Activated T-helper 1 cell treated with anti-CD3 and anti-CD28 coated beads, Interleukin-12 subunit alpha, Interleukin-12 subunit beta, Interleukin-2, Interleukin-4 antibody, amounts not matched to agents 30 ng/mL and 10 ng/mL and 1 ng/mL, durations not matched to agents 14 hours and 24 hours and 36 hours (primary cell): Measurements from ENCODE around the gene KDELR3. TPM values are rescaled to one million over a fixed set of nuclear protein-coding genes. Genes with fewer than 3 reads are reported as not detected.

ENCODE experiments used
- DNase-seq: peaks from one replicate; pipeline ENCODE4 v3.0.0; 2021; ENCODE audit warnings: low spot score
- H3K27ac Mint-ChIP-seq: one replicate; pipeline ENCODE4 v1.8.0; 2021; ENCODE audit warnings: mild to moderate bottlenecking, mixed read lengths
- H3K27me3 Mint-ChIP-seq: one replicate; pipeline ENCODE4 v1.8.0; 2022; ENCODE audit warnings: mild to moderate bottlenecking, moderate library complexity, mixed read lengths; ENCODE audit not compliant: insufficient read depth
- H3K36me3 Mint-ChIP-seq: one replicate; pipeline ENCODE4 v1.8.0; 2021; ENCODE audit warnings: low read depth, mixed read lengths
- H3K4me1 Mint-ChIP-seq: one replicate; pipeline ENCODE4 v1.8.0; 2021; ENCODE audit warnings: low read depth, mixed read lengths
- H3K4me3 Mint-ChIP-seq: one replicate; pipeline ENCODE4 v1.8.0; 2021; ENCODE audit warnings: mild to moderate bottlenecking, moderate library complexity, mixed read lengths
- H3K9me3 Mint-ChIP-seq: one replicate; pipeline ENCODE4 v1.8.0; 2021; ENCODE audit warnings: mixed read lengths
- intact Hi-C: fragments of 100-400 bp; cut with micrococcal nuclease; formaldehyde crosslinking; loops from one replicate; pipeline ENCODE4 v1.15.1; 2024
- total RNA-seq: library from RNA; stranded (reverse); gene quantifications from 2 replicates; pipeline ENCODE4 v1.2.3, GENCODE V29; 2022

The KDELR3 gene
- total RNA-seq, 1 donor from 2014 or later, result 1.1 TPM

DNA sequence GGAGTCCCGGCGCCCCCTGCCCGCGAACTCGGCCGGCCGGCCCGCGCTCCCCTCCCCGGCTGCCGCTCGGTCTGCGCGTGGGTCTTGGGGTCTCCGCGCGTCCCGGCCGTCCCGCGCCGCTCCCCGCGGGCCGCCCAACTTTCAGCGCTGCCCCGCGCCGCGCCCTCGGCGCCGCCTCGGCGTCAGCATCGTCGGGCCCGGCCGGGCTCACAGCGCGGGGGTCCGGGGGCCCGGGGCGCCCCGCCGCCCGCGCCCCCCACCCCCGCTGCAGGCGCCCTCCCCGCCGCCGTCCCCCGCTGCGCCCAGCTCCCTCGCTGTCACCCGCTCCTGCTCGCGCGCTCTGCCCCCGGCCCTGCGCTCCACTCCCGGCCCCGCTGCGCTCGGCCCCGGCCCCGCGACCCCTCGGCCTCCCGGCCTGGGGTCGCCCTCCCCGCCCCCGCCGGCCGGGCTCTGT, 12.8 kb upstream of the KDELR3 start, which contains the start of gene KCNJ4:
KCNJ4 (minus strand) TSS at position 124 of the 454 bp plus-strand sequence. CDS start 27,067 bp downstream, outside the sequence.
- Mint-ChIP-seq H3K27ac (peak within 1 kb of the TSS; percentile 40), H3K4me3 (peak within 1 kb of the TSS; percentile 70), H3K4me1 (no peaks in the 10 kb centered on the region), H3K27me3 (peaks cover 68% of the 10 kb centered on the region), H3K36me3 (no peaks in the 10 kb centered on the region), H3K9me3 (no peaks in the 10 kb centered on the region)
- DNase-seq, result no peak
- intact Hi-C loops, result no loop called here

DNA sequence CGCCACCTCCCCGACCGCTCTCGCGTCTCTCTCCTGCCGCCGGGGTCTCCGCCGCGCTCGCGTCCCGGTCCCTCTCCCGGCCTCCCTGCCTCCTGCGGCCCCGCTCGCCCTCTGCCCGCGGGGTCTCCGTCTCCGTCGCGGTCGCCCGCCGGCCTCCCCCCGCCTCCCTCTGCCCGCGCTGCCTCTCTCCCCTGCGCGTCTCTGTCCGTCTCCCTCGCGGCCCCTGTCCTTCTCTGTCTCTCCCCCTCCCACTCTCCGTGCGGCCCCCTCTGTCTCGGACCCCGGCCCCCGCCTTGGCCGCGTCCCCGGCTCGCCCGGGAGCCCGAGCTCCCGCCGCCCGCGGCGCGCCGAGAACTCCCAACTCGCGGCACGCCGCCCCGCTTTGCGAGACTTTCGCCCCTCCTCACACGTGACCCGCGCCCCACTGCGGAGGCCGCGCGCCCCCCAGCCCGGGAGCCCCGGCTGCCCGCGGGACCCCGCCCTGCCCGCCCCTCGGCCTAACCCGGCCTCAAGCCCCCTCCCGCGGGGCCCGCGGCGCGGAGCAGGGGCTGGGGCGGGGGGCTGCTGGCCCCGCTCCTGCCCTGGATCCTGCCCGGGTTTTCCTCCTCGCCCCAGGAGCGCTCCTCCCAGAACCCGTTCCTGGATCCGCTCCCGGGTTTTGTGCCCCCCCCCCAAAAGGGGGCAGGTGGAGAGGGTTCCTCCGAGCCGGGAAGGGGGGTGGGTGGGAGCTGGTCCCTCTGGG, 12.2 kb upstream of the KDELR3 start:
- H3K4me3 Mint-ChIP-seq, result no peak overlapping the region
- intact Hi-C loops, result no loop called here
- peaks cover 68% of the 10 kb centered on the region for H3K27me3 Mint-ChIP-seq
- no peaks in the 10 kb centered on the region for H3K4me1 Mint-ChIP-seq
- no peaks in the 10 kb centered on the region for H3K9me3 Mint-ChIP-seq
- no peak overlapping the region for H3K27ac Mint-ChIP-seq
- no peaks in the 10 kb centered on the region for H3K36me3 Mint-ChIP-seq
- no peak for DNase-seq

DNA sequence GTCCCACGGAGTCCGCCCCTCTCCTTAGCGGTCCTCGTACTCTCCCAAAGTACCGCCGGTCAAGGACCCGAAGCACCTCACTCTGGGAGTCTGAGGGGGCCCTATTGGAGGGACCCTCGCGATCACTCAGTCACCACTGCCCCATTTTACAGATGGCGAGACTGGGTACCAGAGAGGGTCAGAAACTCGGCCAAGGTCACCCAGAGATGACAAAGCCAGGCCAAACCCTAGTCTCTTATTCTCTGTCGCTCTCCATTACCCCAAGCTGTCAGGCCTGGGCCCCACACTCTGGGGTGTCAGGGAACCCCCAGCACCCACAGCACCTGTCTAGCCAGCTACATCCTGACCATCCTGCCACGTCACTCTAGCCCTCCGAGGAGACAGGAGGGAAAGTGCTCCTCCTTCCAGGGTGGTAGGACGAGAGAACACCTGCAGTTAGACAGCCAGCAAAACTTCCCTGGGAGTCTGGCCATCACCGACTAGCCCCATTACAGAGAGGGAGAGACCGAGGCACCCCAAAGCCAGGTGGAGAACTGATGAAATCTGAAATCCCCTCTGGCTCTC, 11.5 kb upstream of the KDELR3 start:
- intact Hi-C loops, result no loop called here
- no peak for DNase-seq
- Mint-ChIP-seq H3K4me1 (no peaks in the 10 kb centered on the region), H3K27ac (no peak overlapping the region), H3K36me3 (no peaks in the 10 kb centered on the region), H3K27me3 (peaks cover 71% of the 10 kb centered on the region), H3K4me3 (peak overlapping the region; percentile 45), H3K9me3 (no peaks in the 10 kb centered on the region)

DNA sequence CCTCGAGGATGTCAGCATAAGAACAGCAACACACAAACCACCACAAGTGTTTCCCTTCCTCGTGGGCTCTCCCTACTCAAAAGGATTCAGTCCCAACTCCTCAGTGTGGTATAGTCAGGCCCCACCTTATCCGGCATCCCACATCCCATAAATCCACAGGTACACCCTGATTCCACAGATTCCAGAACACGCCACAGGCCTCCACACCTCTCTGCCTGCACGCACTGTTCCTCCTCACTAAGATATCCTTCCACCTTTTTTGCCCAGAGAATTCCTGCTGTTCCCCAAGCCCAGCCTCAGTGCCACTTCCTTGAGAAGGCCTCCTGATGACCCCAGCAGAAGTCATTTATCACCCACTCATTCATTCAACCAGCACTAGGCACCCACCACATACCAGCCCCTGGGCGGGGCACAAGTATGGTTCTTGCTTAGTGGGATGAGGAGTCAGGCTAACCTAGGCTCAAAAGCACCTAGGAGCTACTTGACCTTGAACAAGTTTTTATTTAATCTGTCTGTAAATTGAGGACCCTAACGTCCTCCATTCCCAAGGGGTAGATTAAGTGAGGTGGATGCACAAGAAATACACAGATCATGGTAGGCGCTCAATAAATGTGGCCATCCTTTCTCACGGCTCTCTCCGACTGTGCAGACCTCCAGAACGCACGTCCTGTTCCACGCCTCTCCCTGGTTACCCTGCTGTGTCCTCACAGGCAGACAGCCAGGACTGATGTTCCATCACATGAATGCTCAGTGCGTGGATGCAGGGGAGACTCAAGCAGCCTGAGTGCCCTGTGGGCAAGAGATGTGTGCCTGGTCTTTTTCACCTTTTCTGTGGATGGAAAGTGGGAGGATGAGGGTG, 10.8 kb upstream of the KDELR3 start:
- Mint-ChIP-seq H3K27ac (no peak overlapping the region), H3K4me1 (no peaks in the 10 kb centered on the region), H3K4me3 (peak overlapping the region; percentile 45), H3K36me3 (no peaks in the 10 kb centered on the region), H3K9me3 (no peaks in the 10 kb centered on the region), H3K27me3 (peaks cover 75% of the 10 kb centered on the region)
- no peak for DNase-seq
- intact Hi-C loops, result no loop called here

DNA sequence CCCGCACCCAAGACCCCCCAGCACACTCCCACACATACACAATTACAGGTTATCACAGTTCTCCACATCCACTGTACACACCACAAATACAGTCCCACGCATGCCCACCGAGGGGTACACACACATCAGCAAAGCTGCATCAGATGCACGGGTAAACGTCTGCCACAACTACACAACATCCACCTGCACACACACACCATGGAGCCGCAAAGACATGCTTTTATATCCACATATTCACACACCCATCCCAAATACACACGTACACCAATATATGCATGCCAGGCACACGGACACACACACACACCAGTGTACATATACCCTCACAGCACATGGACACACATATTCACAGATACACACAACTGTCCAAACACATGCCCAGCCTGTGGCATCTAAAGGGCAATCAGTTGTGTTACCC, 7.5 kb upstream of the KDELR3 start:
- Mint-ChIP-seq H3K27me3 (peaks cover 80% of the 10 kb centered on the region), H3K36me3 (no peaks in the 10 kb centered on the region), H3K27ac (no peak overlapping the region), H3K4me1 (peaks cover 6% of the 10 kb centered on the region), H3K9me3 (no peaks in the 10 kb centered on the region), H3K4me3 (no peak overlapping the region)
- intact Hi-C loops, result no loop called here
- DNase-seq, result no peak

DNA sequence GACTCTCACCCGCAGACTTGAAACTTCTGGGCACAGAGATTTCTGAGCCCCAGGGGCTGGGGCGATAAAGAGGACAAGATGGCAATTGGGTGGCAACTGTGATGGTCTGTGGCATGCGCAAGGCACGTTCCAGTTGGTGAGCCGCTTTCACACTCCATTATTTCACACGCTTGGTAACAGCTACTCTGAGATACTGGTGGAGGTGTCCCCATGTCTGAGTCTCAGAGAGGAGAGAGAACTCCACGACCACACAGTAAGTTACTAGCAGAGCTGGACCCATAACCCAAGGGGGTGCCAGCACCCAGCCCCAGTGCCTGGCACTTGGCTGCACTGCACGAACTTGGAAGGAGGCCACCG, 6.9 kb upstream of the KDELR3 start:
- peaks cover 6% of the 10 kb centered on the region for H3K4me1 Mint-ChIP-seq

DNA sequence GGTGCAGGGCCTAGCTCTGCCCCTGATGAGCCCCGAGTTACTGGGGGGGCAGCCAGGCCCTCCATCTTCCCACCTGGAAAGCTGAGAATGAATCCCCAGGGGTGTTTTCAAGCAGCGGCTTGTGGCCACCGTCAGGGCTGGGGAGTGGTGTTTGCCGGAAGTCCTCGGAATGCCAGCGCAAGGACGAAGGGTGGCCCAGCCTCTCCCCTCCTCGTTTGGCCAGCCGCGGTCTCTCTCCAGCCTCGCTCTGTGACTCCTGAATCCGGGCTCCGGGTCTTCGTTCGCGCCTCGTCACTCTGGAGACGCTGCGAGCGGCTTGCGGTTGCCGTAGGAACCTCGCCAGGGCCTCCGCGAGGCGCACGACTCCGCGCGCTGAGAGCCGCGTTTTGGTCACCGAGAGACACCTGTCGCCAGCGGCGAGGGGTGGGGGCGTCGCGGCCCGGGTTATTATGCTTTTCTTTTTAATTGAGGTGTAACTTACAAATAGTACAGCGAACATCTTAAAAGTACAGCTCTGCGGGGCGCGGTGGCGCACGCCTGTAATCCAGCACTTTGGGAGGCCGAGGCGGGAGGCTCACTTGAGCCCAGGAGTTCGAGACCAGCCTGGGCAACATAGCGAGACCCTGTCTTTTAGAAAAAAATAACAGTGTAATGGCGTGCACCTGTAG, 6.3 kb upstream of the KDELR3 start:
- Mint-ChIP-seq H3K4me3 (no peak overlapping the region), H3K4me1 (peaks cover 6% of the 10 kb centered on the region), H3K27me3 (peaks cover 81% of the 10 kb centered on the region), H3K27ac (no peak overlapping the region), H3K36me3 (no peaks in the 10 kb centered on the region), H3K9me3 (no peaks in the 10 kb centered on the region)
- DNase-seq, result peak; percentile 52
- intact Hi-C loops, result no loop called here

More for the DNA sequence above, 6.9 kb upstream of the KDELR3 start:
- Mint-ChIP-seq H3K36me3 (no peaks in the 10 kb centered on the region), H3K27me3 (peaks cover 83% of the 10 kb centered on the region), H3K27ac (no peak overlapping the region), H3K9me3 (no peaks in the 10 kb centered on the region), H3K4me3 (no peak overlapping the region)
- no peak for DNase-seq
- intact Hi-C loops, result no loop called here

DNA sequence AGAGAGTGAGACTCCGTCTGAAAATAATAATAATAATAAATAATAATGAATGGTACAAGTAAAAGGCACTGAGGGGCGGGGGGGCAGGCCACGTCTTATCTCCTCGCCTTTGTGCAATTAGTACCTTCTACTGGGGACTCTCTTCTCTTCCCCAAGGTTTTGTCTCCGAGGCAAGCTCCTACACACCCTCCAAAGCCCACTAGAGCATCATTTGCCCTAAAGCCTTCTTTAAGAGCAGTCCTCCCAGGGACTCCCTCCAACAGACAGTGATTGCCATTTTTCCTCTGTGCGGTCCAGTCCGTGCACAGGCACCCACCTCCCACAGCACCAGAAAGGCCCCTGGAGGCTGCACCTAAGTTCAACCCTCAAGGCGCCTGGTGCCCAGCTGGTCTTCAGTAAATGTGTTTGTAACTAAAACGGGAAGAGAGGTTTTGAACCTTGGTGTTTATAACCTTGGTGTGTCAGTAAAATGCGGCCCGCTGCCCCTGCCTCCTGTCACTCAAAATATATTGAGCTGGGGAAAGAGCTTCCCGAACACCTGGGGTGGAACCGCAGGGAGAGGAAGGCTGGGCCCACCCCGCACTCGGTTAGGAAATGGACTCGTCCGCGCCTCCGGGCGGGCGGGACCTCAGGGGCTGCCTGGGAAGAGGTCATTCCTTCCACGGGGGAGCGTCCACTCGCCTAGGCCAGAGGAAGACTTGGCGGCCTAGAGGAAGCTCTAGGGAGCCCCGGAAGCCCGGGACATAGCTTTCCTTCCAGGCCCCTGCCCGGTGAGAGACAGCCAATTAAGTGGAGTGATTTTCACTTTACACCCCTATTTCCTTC, 4.7 kb upstream of the KDELR3 start:
- no peaks in the 10 kb centered on the region for H3K9me3 Mint-ChIP-seq
- no peak for DNase-seq
- peaks cover 15% of the 10 kb centered on the region for H3K4me1 Mint-ChIP-seq
- intact Hi-C loops, result no loop called here
- no peak overlapping the region for H3K27ac Mint-ChIP-seq
- H3K36me3 Mint-ChIP-seq, result no peaks in the 10 kb centered on the region
- peaks cover 76% of the 10 kb centered on the region for H3K27me3 Mint-ChIP-seq
- no peak overlapping the region for H3K4me3 Mint-ChIP-seq

DNA sequence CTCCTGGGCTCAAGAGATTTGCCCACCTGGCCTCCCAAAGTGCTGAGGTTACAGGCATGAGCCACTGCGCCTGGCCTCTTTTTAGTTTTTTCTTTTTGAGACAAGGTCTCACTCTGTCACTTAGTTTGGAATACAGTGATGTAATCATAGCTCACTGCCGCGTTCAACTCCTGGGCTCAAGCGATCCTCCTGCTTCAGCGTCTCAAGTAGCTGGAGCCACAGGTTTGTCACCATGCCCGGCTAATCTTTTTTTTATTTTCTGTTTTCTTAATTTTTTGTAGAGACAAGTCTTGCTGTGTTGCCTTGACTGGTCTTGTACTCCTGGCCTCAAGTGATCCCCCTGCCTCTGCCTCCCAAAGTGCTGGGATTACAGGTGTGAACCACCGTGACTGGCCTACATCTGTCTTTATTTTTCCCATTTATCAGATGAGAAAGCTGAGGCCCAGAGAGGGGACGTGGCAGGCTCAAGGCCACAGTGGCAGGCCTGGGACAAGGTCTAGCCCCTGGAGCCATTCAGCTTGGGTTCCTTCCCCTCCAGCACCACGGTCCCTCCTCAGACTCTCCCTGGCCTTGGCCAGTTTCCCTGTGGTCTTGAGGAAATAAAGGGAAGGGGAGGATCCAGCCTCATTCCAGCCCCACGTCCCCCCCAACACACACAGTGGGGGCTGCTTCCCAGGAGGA, 2.8 kb upstream of the KDELR3 start:
- peaks cover 65% of the 10 kb centered on the region for H3K27me3 Mint-ChIP-seq
- peaks cover 15% of the 10 kb centered on the region for H3K4me1 Mint-ChIP-seq
- H3K36me3 Mint-ChIP-seq, result no peaks in the 10 kb centered on the region
- no peaks in the 10 kb centered on the region for H3K9me3 Mint-ChIP-seq
- no peak overlapping the region for H3K27ac Mint-ChIP-seq
- no peak overlapping the region for H3K4me3 Mint-ChIP-seq
- intact Hi-C loops, result no loop called here
- DNase-seq, result no peak

DNA sequence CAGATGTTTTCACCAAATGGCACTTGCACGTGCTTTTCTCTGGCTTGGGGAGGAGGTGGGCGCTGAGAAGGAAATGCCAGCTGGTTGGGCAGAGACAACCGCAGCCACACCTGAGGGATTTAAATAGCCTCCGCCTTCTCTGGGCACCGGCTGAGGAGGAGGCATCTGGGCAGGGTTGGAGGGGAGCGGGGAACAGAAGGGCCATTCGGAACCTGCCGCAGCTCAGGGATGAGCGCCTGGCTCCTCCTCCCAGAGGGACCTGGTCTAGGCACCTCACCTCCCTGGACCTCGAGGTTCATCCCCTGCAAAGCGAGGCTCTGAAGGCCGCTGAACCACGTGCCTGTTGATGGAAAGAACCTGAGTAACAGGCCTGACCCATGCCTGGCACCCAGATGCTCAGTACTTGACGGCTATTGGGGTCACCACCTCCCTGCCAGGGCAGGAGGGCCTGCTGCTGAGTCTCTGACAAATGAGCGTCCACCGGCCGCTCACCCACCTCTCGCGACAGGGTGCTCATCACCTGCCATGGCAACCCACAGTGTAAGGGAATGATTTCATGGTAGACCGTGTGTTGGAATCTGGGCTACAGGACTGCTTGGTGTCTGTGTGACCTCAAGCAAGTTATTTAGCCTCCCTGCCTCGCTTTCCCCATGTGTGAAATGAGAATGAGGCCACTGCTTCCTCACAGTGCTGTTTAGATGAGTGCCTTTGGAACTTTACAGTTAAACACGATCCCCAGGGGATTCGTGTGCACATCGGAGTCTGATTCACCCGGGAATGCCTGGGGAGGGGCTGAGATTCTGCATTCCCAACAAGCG, 2.0 kb upstream of the KDELR3 start:
- DNase-seq, result no peak
- peaks cover 15% of the 10 kb centered on the region for H3K4me1 Mint-ChIP-seq
- peaks cover 58% of the 10 kb centered on the region for H3K27me3 Mint-ChIP-seq
- intact Hi-C loops, result no loop called here
- no peaks in the 10 kb centered on the region for H3K36me3 Mint-ChIP-seq
- H3K27ac Mint-ChIP-seq, result no peak overlapping the region
- H3K9me3 Mint-ChIP-seq, result no peaks in the 10 kb centered on the region
- H3K4me3 Mint-ChIP-seq, result no peak overlapping the region

DNA sequence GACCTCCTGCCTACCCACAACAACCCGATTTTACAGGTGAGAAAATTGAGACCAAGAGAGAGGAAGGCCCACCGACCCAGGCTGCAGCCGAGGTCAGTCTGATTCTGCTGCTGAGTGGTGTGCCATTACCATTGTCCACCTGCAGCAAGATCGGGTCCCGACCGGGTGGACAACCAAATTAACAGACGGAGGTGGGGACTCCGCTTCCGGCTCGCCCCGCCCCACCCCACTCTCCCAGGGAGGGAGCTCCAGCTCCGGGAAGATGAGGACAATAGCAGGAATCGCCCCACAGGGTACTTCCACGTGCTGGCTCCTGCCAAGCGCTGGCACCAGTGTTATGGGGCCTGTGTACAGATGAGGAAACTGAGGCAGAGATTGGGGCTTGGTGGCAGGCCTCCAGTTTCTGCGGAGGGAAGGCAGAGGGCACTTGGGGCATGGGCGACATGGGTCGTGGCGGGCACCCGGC, 425 bp upstream of the KDELR3 start:
- H3K9me3 Mint-ChIP-seq, result no peaks in the 10 kb centered on the region
- peak overlapping the region; percentile 70 for H3K27ac Mint-ChIP-seq
- H3K4me3 Mint-ChIP-seq, result peak overlapping the region; percentile 76

More for the DNA sequence above, 425 bp upstream of the KDELR3 start:
- intact Hi-C loops, result no loop called here
- DNase-seq, result no peak
- H3K27me3 Mint-ChIP-seq, result peaks cover 43% of the 10 kb centered on the region
- no peaks in the 10 kb centered on the region for H3K36me3 Mint-ChIP-seq
- peaks cover 15% of the 10 kb centered on the region for H3K4me1 Mint-ChIP-seq
